GM18519 (cell line): ENCODE measurements around the gene PER1.
"Not testable (repeated sequence)": the region's sequence is repeated elsewhere in the genome, so short reads cannot be mapped to it uniquely, and the experiment has no call there.

Source experiments
- ATAC-seq: cut with Tn5 transposase; IDR thresholded peaks from one replicate; pipeline ENCODE4 v1.9.1; 2021; ENCODE audit warnings: mild to moderate bottlenecking, moderate library complexity; ENCODE audit not compliant: unreplicated experiment, low FRiP score

PER1 gene

GRCh38 chr17:8152112-8152775 is at the start of gene PER1:
PER1 (minus strand) TSS chr17:8152404; CDS start chr17:8150706, 1,698 bp downstream.
- no peak for ATAC-seq

DNA sequence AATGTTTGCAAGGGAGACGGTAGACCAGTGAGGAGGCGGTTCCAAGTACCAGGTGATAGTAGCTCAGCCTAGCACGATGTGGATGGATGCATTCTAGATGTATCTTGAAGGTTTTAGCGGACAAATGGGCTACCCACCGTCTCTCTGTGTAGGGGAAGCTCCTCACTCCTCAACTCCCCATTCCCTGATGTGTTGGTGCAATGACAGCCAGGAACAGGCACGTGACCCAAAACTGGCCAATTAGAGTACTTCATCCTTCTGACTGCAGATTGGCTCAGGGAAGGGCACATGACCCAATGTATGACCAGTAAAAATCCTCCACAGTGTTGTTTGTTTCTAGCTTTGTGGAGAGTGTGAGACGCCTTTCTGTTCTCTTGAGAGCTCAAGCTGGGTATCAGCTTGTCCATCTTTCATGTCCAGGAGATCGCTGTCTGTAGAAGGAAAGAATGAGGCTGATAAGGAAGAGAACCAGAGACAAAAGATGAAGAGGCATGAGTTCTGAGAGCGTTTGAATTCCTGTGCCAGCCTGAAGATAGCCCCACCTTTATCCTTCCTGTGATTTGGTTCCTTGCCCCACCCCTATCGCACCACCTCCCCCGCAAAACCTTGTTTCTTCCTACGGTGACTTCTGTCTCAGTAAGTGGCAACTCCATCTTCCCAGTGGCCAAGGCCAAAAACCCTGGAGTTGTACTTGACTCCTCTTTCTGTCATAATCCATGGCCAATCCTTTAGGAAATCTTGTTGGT is 40.0 kb upstream of the PER1 start:
- ATAC-seq: no peak

DNA sequence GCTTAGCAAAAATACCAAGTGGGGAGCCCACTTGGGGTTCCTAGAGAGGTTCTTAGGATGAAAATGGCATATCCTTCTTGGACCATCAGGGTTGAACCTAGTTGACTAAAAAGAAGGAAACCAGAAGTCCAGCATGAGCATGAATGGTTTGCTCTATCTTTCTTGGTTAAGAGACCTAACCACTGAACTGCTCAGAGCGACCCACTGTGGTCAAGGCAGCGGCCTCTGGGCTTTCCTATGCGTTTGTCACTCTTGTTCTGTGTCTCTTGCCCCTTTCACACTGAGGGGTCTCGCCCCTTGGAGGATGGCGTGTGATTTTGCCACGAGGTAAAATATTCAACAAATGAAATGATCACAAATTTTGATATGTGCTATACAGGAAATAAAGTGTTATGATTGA is 38.3 kb upstream of the PER1 start:
- no peak for ATAC-seq

GRCh38 chr17:8189711-8190477 is 37.7 kb upstream of the PER1 start, which contains the start of gene BORCS6:
BORCS6 (minus strand) TSS chr17:8190180; CDS start chr17:8190140, 40 bp downstream.
- peak; percentile 40 for ATAC-seq

DNA sequence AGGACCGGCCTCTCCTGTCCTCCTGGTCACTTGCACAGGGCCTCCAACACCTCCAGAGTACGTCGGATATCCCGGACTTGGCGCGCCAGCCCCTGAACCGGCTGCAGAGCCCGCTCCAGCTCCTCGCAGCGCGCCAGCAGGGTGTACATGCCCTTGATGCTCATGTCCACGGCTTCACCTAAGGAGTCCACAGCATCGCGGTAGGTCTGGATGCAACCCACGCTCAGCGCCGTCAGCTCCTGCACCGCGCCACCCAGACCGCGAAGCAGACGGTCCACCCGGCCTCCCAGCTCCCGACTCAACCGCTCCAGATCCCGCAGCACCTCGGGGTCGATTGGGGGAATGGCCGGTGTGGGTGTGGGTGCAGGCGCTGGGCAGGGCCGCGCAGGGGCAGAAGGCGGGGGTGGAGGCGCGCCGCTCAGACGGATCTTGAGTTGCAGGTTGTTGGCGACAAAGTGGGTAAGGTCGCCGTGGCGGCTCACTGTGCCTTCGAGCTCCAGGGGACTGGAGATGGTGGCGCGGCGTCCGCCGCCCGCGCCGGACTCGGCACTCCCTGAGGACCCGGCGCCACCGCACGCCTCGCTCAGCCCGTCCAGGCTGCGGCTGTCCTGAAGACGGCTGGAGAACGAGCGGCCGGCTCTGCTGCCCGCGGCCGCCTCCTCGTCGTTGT is 37.0 kb upstream of the PER1 start:
- no peak for ATAC-seq

GRCh38 chr17:8188263-8188839 is 36.1 kb upstream of the PER1 start:
- ATAC-seq: no peak

- ATAC-seq: no peak
Observed at GRCh38 chr17:8187517-8188262, 35.5 kb upstream of the PER1 start.

DNA sequence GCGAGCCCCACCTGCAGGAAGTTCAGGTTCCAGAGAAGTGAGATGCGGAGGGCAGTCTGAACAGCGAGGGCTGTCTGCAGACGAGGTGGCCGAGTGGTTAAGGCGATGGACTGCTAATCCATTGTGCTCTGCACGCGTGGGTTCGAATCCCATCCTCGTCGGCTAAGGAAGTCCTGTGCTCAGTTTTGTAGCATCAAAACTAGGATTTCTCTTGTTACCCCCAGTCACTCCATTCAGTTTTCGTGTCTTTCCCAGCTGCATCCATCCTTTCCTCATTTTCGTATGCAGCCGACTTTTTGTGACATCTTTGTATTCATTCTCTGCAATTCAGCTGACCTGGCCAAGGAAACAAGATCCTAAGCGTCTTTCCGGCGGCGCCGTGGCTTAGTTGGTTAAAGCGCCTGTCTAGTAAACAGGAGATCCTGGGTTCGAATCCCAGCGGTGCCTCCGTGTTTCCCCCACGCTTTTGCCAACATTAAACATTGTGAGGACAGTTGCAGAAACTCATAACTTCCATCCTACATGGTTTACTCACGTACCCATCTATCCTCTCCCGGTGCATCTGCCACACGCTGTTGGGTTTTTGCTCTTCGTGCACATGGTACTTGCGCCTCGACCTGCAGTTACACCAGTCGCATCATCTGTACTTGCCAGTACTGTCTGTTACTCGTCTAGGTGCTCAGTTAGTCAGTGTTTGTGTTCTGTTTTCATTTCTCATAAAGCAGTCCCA is 34.7 kb upstream of the PER1 start:
- ATAC-seq: no peak

GRCh38 chr17:8186446-8186786 is 34.2 kb upstream of the PER1 start:
- ATAC-seq: no peak

DNA sequence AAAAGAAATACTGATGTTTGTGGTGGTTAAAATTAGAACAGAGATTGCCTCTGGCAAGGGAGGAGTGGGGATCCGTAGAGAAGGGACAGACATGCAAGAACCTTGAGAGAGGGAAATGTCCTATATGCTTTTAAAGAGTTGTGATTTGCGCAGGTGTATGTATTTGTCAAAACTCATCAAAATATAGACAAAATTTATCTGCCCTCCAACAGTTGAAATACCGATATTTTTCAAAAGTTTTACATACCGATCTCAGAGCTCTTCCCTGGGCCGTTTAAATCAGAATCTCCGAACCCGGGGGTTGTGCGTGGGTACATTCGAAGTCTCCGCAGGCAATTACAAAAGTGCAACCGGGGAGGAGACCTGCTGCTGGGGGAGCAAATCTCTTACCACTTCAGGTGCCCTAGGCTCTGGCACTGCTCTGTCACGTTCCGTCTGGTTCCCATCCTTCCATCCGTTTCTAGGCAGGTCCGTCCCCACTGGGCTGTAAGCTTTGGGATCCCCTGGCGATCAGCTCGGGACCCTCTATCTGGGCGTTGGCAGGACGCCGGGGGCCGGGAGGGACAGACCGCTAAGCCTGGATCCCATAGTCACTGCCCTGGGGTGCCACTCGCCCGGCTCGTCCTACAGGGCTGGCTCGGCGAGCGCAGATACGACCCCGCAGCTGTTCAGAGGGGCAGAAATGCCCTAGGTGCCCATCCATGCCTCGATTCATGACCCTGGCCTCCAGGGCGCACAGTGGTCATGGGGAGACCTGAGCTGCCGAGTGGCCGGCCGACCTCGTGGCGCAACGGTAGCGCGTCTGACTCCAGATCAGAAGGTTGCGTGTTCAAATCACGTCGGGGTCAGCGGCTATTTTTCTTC is 33.6 kb upstream of the PER1 start:
- no peak for ATAC-seq

DNA sequence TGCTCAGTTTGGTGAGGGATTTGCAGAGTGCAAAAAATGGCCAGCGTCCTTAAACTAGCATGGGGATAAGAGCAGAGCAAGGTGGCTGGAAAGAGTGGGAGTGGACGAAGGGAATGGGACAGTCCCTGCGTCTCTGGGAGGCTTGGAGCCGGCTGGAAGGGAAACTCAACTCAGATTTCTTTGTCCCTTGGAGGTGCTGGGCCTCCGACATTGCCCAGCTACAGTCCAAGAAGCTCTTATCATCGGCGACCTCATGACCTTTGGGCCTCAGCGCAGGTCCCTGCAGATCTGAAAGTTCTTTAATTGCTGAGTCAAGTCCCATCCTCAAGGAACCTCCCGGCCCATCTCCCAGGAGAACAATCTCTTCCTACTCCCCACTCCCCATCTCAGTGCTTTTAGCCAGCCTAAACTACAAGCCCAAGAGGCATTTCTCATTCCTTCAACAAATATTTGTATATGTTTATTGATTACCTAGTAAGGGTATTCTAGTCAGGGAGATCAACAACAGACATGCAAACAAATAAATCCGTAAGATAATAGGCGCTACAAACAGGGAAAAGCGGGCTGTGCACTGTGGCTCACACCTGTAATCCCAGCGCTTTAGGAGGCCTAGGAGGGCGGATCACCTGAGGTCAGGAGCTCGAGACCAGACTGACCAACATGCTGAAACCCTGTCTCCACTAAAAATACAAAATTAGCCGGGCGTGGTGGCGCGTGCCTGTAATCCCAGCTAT is 25.0 kb upstream of the PER1 start:
- no peak for ATAC-seq

DNA sequence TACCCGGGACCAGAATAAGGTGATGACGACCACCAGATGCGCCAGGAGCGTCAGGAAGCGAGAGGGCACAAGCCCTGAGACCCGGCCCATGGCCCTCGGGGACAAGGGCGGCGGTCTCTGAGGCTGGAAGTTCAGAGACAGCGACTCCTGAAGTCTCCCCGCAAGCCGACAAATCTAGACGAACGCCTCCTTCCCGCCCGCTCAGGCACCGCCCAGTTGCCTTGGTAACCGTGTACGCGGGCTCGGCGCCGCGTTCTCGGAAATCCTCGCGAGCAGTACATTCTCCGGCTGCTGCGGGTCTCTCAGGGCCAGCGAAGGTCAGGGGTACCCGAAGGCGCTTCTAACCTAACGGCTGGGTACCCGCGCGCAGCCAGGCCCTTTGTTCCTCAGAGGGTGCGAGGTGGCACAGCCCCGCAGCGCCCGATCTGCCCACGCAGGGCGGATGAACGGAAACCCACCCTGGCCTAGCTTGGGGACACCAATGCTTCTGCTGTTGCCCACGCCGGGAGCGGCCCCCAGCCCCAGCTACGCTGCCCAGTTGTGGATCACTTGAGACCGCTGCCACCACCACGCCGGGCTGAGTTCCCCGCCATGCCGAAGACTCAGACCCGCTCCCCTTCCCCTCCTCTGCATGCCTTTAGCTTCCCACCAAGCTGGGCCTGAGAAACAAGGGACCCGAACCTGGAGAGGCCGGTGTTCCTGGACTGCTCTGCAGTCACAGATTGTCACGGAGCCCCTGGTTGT is 24.2 kb upstream of the PER1 start, which contains the start of gene TMEM107:
TSS of gene TMEM107 (minus strand) at position 184 of the 744 bp plus-strand sequence. CDS start at position 90, 94 bp downstream.
- ATAC-seq: no peak

GRCh38 chr17:8175795-8176196 is 23.6 kb upstream of the PER1 start:
- ATAC-seq: no peak

- no peak for ATAC-seq
Observed at GRCh38 chr17:8173871-8174322, 21.7 kb upstream of the PER1 start.

GRCh38 chr17:8173056-8173870 is 21.1 kb upstream of the PER1 start:
- ATAC-seq: peak; percentile 52

GRCh38 chr17:8170186-8170585 is 18.0 kb upstream of the PER1 start:
- ATAC-seq: not testable (repeated sequence)
